22Rv1 (cell line): ENCODE results near the gene STUB1.

Source experiments
- H3K27ac ChIP-seq: fragments of 450-650 bp; 2 replicates; pipeline ENCODE4 v1.5.1; 2017
- ZFX ChIP-seq: fragments of 450-650 bp; IDR thresholded peaks from 2 replicates; pipeline ENCODE4 v1.6.1; 2017; ENCODE audit warnings: antibody characterized with exemption, borderline replicate concordance
- TF ChIP-seq, protein P1 (sequence below): fragments of 450-650 bp; IDR thresholded peaks from 2 replicates; pipeline ENCODE4 v1.5.1; 2017; ENCODE audit warnings: mild to moderate bottlenecking

Gene STUB1

GRCh38 chr16:723695-724094, 43.5 kb downstream of the STUB1 start:
- TF ChIP-seq, protein P1, sequence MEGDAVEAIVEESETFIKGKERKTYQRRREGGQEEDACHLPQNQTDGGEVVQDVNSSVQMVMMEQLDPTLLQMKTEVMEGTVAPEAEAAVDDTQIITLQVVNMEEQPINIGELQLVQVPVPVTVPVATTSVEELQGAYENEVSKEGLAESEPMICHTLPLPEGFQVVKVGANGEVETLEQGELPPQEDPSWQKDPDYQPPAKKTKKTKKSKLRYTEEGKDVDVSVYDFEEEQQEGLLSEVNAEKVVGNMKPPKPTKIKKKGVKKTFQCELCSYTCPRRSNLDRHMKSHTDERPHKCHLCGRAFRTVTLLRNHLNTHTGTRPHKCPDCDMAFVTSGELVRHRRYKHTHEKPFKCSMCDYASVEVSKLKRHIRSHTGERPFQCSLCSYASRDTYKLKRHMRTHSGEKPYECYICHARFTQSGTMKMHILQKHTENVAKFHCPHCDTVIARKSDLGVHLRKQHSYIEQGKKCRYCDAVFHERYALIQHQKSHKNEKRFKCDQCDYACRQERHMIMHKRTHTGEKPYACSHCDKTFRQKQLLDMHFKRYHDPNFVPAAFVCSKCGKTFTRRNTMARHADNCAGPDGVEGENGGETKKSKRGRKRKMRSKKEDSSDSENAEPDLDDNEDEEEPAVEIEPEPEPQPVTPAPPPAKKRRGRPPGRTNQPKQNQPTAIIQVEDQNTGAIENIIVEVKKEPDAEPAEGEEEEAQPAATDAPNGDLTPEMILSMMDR, result no peak
- no peak for TF ChIP-seq ZFX
- peak overlapping the region; percentile 99 for H3K27ac ChIP-seq

DNA sequence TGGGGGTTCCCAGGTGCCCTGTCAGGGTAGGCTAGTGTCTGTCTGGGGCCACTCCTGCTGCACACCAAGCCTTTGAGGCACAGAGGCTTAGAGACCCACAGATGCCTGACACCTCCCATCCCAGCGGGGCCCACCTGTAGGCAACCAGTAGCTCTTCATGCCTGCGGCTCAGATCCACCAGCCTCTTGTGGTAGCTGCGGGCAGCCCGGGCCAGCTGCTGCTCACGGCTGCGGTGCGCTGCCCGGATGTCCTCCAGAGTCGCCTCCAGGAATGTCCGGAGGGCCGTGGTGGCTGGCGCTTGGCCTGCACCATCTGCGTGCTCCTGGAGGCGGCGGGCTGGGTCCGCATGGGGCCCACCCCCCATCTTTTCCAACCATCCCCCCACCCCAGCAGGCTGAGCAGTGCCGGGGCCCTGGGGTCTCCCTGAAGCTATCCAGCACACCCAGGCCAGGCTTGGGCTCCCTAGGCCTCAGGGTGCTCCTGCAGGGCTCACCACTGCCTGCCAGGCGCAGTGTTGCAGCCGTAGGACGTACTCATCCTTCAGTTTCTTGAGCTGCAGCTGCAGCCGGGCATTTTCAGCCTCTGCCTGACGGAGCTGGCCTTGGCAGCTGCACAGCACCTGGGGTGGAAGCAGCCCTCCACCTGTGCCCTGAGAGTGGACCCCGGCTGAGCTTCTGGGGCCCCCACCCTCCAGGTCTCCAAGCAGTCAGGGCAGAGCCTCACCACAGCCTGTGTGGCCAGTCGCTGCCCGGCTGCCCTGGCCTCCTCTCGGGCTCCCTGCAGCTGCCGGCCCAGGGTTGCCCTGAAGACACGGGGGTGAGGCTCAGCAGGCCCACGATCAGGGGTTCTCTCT, 44.2 kb downstream of the STUB1 start:
- TF ChIP-seq, protein P1, result no peak
- no peak for TF ChIP-seq ZFX
- peak overlapping the region; percentile 99 for H3K27ac ChIP-seq

DNA sequence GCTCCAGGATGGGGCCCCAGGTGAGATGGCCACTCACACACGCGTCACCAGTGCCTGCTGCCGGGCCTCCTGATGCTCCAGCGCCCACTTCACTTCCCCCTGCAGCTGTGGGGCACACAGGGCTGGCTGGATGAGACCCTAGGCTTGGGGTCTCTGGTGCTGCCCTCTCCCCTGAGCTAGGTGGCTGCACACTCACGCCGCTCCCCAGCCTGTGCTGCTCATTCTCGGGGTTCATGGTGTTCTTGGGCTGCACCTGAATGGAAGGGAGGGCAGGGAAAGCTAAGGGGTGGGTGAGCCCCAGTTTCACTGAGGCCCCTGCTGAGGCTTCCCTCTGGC, 44.8 kb downstream of the STUB1 start:
- peak overlapping the region; percentile 99 for H3K27ac ChIP-seq
- no peak for TF ChIP-seq ZFX
- TF ChIP-seq, protein P1, result no peak

- H3K27ac ChIP-seq, result peak overlapping the region; percentile 99
- no peak for TF ChIP-seq ZFX
- TF ChIP-seq, protein P1, result no peak
Measured at GRCh38 chr16:725463-726187, 45.4 kb downstream of the STUB1 start.

DNA sequence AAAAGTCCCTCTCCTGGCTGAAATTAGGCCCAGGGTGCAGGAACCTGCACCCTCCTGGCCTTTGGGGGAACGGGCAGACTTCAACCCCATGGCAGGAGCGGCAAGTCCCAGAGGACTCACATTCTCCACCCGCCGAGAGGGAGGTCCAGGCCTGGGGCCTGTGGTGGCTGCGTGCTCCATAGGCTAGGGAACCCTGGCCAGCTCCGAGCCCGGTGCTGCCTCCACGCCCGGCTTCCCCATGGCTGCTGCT, 45.9 kb downstream of the STUB1 start:
- H3K27ac ChIP-seq, result peak overlapping the region; percentile 99
- TF ChIP-seq, protein P1, result no peak
- no peak for TF ChIP-seq ZFX

- no peak for TF ChIP-seq ZFX
- TF ChIP-seq, protein P1, result 0 out of 2 replicates have a peak, but pooled peaks have one; percentile 7
- H3K27ac ChIP-seq, result peak within 1 kb of the TSS; percentile 99
Measured at GRCh38 chr16:726438-727290, 46.5 kb downstream of the STUB1 start, which contains the start of the genes CCDC78 and HAGHL. TSS of gene CCDC78 (minus strand) at chr16:726443. CDS start at chr16:726367, 76 bp downstream. TSS of gene HAGHL (plus strand) at chr16:727106. CDS start at chr16:727510, 404 bp downstream.
